Tibial artery (tissue), 4 donors: Measurements from ENCODE around the gene CCDC60.

Source experiments
- DNase-seq, 2 donors: peaks; one replicate each; pipeline ENCODE4 v3.0.0-alpha.2; 2019
- H3K27ac ChIP-seq, 2 donors: fragments of 200-600 bp; sonication (generic) in 1 of 2; 1 replicate in 1 of 2; 2 replicates in 1 of 2; pipeline ENCODE4 v1.5.1; 2018 to 2019; ENCODE audit warnings: mild to moderate bottlenecking in 1 of 2
- H3K27me3 ChIP-seq, 2 donors: fragments of 200-600 bp; sonication (generic) in 1 of 2; one replicate each; pipeline versions ENCODE4 v1.5.1 to v1.6.0; 2016 to 2019
- H3K36me3 ChIP-seq, 3 donors: fragments of 200-600 bp; sonication (generic) in 2 of 3; one replicate each; pipeline ENCODE4 v1.5.1; 2016 to 2019; ENCODE audit warnings: mild to moderate bottlenecking in 2 of 3
- H3K4me1 ChIP-seq, 4 donors: fragments of 200-600 bp; sonication (generic) in 2 of 4; 1 replicate in 3 of 4; 2 replicates in 1 of 4; pipeline ENCODE4 v1.5.1; 2016 to 2019
- H3K4me3 ChIP-seq, 2 donors: fragments of 200-600 bp; sonication (generic) in 1 of 2; 1 replicate in 1 of 2; 2 replicates in 1 of 2; pipeline ENCODE4 v1.5.1; 2018 to 2019; ENCODE audit warnings: mild to moderate bottlenecking in 2 of 2
- H3K9me3 ChIP-seq, 3 donors: fragments of 200-600 bp; sonication (generic) in 1 of 3; one replicate each; pipeline ENCODE4 v1.5.1; 2016 to 2019
- intact Hi-C: fragments of 100-400 bp; cut with DNase I; formaldehyde crosslinking; loops from one replicate; pipeline ENCODE4 v1.15.0; 2023; ENCODE audit warnings: low total_unique reads
- TF ChIP-seq, protein P1 (sequence below), 2 experiments: fragments of 200-600 bp in 1 of 2; fragments of 450-650 bp in 1 of 2; IDR thresholded peaks; one replicate each; pipeline ENCODE4 v1.5.1; 2017 to 2019; ENCODE audit warnings: antibody characterized with exemption in 2 of 2, mild to moderate bottlenecking in 1 of 2, moderate library complexity in 1 of 2

The CCDC60 gene

DNA sequence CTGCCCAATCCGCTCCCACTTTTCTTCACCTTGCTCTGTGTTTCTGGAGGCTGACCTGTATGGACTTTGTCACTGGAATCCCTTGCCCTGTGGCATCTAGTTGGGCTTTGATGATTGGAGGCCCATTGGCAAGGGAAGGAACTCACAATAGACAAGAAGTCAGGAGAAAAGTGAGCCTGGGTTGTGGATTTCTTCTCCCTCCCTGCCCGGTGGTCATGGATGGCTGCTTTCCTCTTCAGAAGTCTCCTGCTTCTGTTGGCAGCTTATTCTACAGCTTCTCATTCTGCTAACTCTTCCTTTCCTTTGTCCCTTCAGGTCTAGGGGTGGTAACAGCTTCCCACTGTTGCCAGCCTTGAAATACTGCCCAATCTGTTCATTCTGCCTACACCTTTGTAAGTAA, 13.9 kb upstream of the CCDC60 start:
- peaks cover 0 to 4% (median 0%) of the 10 kb centered on the region in 4 donors for H3K4me1 ChIP-seq
- no peaks in the 10 kb centered on the region for H3K27me3 ChIP-seq
- TF ChIP-seq, protein P1, sequence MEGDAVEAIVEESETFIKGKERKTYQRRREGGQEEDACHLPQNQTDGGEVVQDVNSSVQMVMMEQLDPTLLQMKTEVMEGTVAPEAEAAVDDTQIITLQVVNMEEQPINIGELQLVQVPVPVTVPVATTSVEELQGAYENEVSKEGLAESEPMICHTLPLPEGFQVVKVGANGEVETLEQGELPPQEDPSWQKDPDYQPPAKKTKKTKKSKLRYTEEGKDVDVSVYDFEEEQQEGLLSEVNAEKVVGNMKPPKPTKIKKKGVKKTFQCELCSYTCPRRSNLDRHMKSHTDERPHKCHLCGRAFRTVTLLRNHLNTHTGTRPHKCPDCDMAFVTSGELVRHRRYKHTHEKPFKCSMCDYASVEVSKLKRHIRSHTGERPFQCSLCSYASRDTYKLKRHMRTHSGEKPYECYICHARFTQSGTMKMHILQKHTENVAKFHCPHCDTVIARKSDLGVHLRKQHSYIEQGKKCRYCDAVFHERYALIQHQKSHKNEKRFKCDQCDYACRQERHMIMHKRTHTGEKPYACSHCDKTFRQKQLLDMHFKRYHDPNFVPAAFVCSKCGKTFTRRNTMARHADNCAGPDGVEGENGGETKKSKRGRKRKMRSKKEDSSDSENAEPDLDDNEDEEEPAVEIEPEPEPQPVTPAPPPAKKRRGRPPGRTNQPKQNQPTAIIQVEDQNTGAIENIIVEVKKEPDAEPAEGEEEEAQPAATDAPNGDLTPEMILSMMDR (IDR thresholded peaks at IDR 0.05), result no peak
- no peak overlapping the region for H3K4me3 ChIP-seq
- no peak overlapping the region for H3K27ac ChIP-seq
- no peaks in the 10 kb centered on the region for H3K36me3 ChIP-seq
- DNase-seq, result no peak
- intact Hi-C loops, result no loop called here
- no peaks in the 10 kb centered on the region for H3K9me3 ChIP-seq

DNA sequence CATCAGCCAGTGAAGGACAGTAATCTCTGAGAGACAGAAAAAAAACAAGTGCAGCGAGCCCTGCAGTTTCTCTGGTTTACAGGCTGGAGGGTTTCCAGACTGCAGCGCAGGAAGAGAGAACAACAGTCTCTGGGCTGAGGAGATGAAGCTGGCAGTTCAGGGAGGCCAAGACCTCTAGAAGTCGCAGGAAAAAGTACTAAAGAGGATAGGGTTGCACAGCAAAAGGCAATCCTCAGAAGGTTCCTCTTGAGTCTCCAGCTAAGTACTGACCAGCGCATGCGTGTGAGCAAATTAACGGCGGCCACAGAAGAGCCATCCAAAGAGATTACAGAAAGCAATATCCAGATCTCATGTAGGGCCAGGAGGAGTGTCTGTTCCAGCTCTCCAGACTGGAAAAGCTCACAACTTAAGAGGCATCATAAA, 12.2 kb upstream of the CCDC60 start:
- DNase-seq, result no peak
- Histone ChIP-seq H3K36me3 (no peaks in the 10 kb centered on the region), H3K27ac (no peak overlapping the region), H3K4me1 (peaks cover 0 to 20% (median 4%) of the 10 kb centered on the region in 4 donors), H3K4me3 (no peak overlapping the region), H3K9me3 (no peaks in the 10 kb centered on the region), H3K27me3 (no peaks in the 10 kb centered on the region)
- intact Hi-C loops, result no loop called here
- TF ChIP-seq, protein P1 (IDR thresholded peaks at IDR 0.05), result no peak

DNA sequence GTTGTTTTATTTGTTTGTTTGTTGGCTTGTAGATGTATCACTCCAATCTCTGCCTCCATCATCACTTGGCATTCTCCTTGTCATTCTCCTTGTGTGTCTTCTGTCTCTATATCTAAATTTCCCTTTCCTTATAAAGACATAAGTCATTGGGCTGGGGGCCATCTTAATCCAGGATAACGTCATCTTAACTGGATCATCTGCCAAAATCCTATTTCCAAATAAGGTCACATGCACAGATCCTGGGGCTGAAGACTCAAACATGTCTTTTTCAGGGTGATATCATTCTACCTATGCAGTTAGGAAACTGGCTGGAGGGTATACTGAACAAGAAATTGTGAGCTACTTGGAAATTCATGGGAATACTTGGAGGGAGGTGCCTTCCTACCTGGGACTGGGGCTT, 8.7 kb upstream of the CCDC60 start:
- H3K9me3 ChIP-seq, result no peaks in the 10 kb centered on the region
- H3K36me3 ChIP-seq, result no peaks in the 10 kb centered on the region
- intact Hi-C loops, result no loop called here
- peaks cover 0 to 30% (median 5%) of the 10 kb centered on the region in 4 donors for H3K4me1 ChIP-seq
- no peak overlapping the region for H3K4me3 ChIP-seq
- peak overlapping the region in 1 of 2 donors; percentile 54 for H3K27ac ChIP-seq
- no peaks in the 10 kb centered on the region for H3K27me3 ChIP-seq
- TF ChIP-seq, protein P1 (IDR thresholded peaks at IDR 0.05), result no peak
- no peak for DNase-seq

DNA sequence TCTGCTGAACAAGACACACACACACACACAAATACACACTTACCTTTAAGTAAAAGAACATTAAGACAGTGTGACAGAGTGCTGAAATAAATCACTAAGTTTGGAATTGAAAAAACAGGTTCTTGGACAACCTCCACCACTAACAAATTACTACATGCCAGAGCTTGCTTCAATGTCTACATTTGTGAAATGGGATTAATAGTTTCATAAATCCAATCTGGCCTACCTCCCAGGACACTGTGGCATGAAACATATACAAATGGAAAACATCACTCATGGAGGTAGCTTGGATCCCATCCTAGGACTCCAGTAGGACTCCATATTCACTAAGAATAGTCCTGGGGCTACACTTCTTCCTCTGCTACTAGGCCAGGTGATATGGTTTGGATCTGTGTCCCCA, 8.2 kb upstream of the CCDC60 start:
- TF ChIP-seq, protein P1 (IDR thresholded peaks at IDR 0.05), result no peak
- H3K4me3 ChIP-seq, result no peak overlapping the region
- no peak for DNase-seq
- H3K4me1 ChIP-seq, result peaks cover 0 to 30% (median 5%) of the 10 kb centered on the region in 4 donors
- no peaks in the 10 kb centered on the region for H3K27me3 ChIP-seq
- H3K36me3 ChIP-seq, result no peaks in the 10 kb centered on the region
- H3K9me3 ChIP-seq, result no peaks in the 10 kb centered on the region
- H3K27ac ChIP-seq, result peak overlapping the region in 1 of 2 donors; percentile 54
- intact Hi-C loops, result no loop called here

DNA sequence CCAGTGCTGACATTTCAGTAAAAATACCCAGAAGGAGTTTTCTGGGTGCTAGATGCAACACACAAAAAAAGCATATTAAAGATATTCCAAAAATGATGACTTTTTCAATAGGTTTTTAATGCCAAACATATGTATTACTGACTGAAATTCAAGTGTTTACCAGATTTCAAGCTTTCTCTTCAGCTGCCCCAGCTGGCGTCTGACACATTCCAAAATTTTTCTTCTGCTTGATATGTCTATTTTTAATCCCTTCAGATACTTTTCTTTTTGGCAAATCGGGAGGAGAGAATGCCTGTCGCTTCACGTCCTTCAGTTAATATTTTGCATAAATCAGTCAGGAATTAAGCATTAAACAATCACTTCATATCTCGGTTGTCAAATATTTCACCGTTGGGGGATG, 7.1 kb upstream of the CCDC60 start:
- TF ChIP-seq, protein P1 (IDR thresholded peaks at IDR 0.05), result no peak
- no peak overlapping the region for H3K4me3 ChIP-seq
- intact Hi-C loops, result no loop called here
- no peaks in the 10 kb centered on the region for H3K27me3 ChIP-seq
- H3K4me1 ChIP-seq, result peaks cover 0 to 30% (median 5%) of the 10 kb centered on the region in 4 donors
- H3K36me3 ChIP-seq, result no peaks in the 10 kb centered on the region
- no peak for DNase-seq
- H3K27ac ChIP-seq, result peak overlapping the region in 1 of 2 donors; percentile 36
- no peaks in the 10 kb centered on the region for H3K9me3 ChIP-seq

DNA sequence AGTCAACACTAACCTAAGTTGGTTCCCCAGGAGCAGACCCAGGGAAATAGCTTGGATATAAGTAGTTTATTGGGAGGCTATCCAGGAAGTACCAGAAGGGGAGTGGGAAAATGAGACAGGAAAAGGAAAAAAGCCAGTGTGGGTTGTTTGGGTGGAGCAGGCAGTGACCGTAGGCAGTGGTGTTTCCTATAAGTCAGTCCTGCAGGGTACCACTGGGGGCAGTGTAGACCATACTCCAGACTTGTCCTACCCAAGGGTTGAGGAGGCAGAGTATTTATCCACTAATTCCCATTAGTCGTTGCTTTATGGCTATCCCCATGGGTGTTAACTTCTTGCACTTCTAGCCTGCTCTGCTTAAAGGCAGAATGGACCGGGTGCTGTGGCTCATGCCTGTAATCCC, 6.4 kb upstream of the CCDC60 start:
- Histone ChIP-seq H3K4me1 (peaks cover 0 to 30% (median 5%) of the 10 kb centered on the region in 4 donors), H3K36me3 (no peaks in the 10 kb centered on the region), H3K4me3 (no peak overlapping the region), H3K27ac (peak overlapping the region in 1 of 2 donors; percentile 36), H3K9me3 (no peaks in the 10 kb centered on the region), H3K27me3 (no peaks in the 10 kb centered on the region)
- TF ChIP-seq, protein P1 (IDR thresholded peaks at IDR 0.05), result peak; percentile 30 to 38
- intact Hi-C loops, result no loop called here
- no peak for DNase-seq
